Mesenchymal stem cell (in vitro differentiated cells and primary cell): Measurements from ENCODE around the gene APLNR.

Experiments used
- DNase-seq: peaks from one replicate; pipeline ENCODE4 v3.0.0-alpha.2; 2013
- H2AFZ ChIP-seq: one replicate; pipeline ENCODE4 v1.6.1; 2013; ENCODE audit warnings: low read depth, mild to moderate bottlenecking, control low read depth, inconsistent platforms, low read length, moderate library complexity
- H2AK5ac ChIP-seq: 2 replicates; pipeline ENCODE4 v1.6.1; 2013; ENCODE audit warnings: low read length, moderate library complexity, mild to moderate bottlenecking, inconsistent platforms; ENCODE audit not compliant: severe bottlenecking
- H2BK120ac ChIP-seq: one replicate; pipeline ENCODE4 v1.6.1; 2013; ENCODE audit warnings: low read depth, mild to moderate bottlenecking, inconsistent platforms, low read length, moderate library complexity
- H2BK12ac ChIP-seq, 2 experiments: one replicate each; pipeline ENCODE4 v1.6.1; 2013; ENCODE audit warnings: inconsistent platforms in 2 of 2, low read length in 2 of 2, mild to moderate bottlenecking in 2 of 2, moderate library complexity in 2 of 2, control low read depth in 1 of 2
- H2BK15ac ChIP-seq: one replicate; pipeline ENCODE4 v1.6.1; 2013; ENCODE audit warnings: mild to moderate bottlenecking, low read depth, inconsistent platforms; ENCODE audit not compliant: poor library complexity, severe bottlenecking
- H2BK5ac ChIP-seq: 2 replicates; pipeline ENCODE4 v1.6.1; 2013; ENCODE audit warnings: low read depth, mild to moderate bottlenecking, low read length, control low read depth, inconsistent platforms; ENCODE audit not compliant: poor library complexity, severe bottlenecking
- H3K14ac ChIP-seq, 2 experiments: one replicate each; pipeline ENCODE4 v1.6.1; 2013; ENCODE audit warnings: inconsistent platforms in 2 of 2, low read length in 2 of 2, control low read depth in 1 of 2, mild to moderate bottlenecking in 1 of 2, moderate library complexity in 1 of 2
- H3K18ac ChIP-seq, 2 experiments: one replicate each; pipeline ENCODE4 v1.6.1; 2013; ENCODE audit warnings: inconsistent platforms in 2 of 2, low read length in 2 of 2, control low read depth in 1 of 2, low read depth in 1 of 2, mild to moderate bottlenecking in 1 of 2
- H3K23ac ChIP-seq, 2 experiments: one replicate each; pipeline ENCODE4 v1.6.1; 2013; ENCODE audit warnings: inconsistent platforms in 2 of 2, low read length in 2 of 2, mild to moderate bottlenecking in 2 of 2, moderate library complexity in 2 of 2, control low read depth in 1 of 2
- H3K27ac ChIP-seq: 2 replicates; pipeline ENCODE4 v1.5.1; 2013; ENCODE audit warnings: mild to moderate bottlenecking, moderate library complexity, low read length, control low read depth, inconsistent platforms; ENCODE audit not compliant: poor library complexity, severe bottlenecking
- H3K27me3 ChIP-seq, 2 experiments: 2 replicates each; pipeline versions ENCODE4 v1.6.1 to v1.7.0; 2013; ENCODE audit warnings: low read length in 2 of 2, mild to moderate bottlenecking in 2 of 2, moderate library complexity in 2 of 2, control low read depth in 1 of 2, inconsistent platforms in 1 of 2; ENCODE audit not compliant: control insufficient read depth in 1 of 2, insufficient read depth in 1 of 2
- H3K36me3 ChIP-seq, 2 experiments: 2 replicates each; pipeline versions ENCODE4 v1.6.1 to v1.7.0; 2013; ENCODE audit warnings: low read length in 2 of 2, control low read depth in 1 of 2, inconsistent platforms in 1 of 2, low read depth in 1 of 2, mild to moderate bottlenecking in 1 of 2; ENCODE audit not compliant: insufficient read depth in 2 of 2, control insufficient read depth in 1 of 2
- H3K4ac ChIP-seq, 2 experiments: one replicate each; pipeline ENCODE4 v1.6.1; 2013; ENCODE audit warnings: inconsistent platforms in 2 of 2, low read length in 2 of 2, mild to moderate bottlenecking in 2 of 2, moderate library complexity in 2 of 2, control low read depth in 1 of 2, low read depth in 1 of 2
- H3K4me1 ChIP-seq: 2 replicates; pipeline ENCODE4 v1.6.1; 2013; ENCODE audit warnings: low read depth, low read length, control low read depth; ENCODE audit not compliant: control insufficient read depth, insufficient read depth
- H3K4me2 ChIP-seq: 2 replicates; pipeline ENCODE4 v1.6.1; 2013; ENCODE audit warnings: low read length, mild to moderate bottlenecking, inconsistent platforms; ENCODE audit not compliant: poor library complexity, severe bottlenecking
- H3K4me3 ChIP-seq, 2 experiments: 2 replicates each; pipeline versions ENCODE4 v1.5.1 to v1.7.0; 2013; ENCODE audit warnings: low read length in 2 of 2, mild to moderate bottlenecking in 2 of 2, control low read depth in 1 of 2, low read depth in 1 of 2; ENCODE audit not compliant: insufficient read depth in 1 of 2
- H3K79me1 ChIP-seq: replicated peaks from 2 replicates; pipeline ENCODE4 v1.6.1; 2013; ENCODE audit warnings: mild to moderate bottlenecking, control low read depth, low read length, inconsistent platforms; ENCODE audit not compliant: poor library complexity, severe bottlenecking
- H3K9ac ChIP-seq: 2 replicates; pipeline ENCODE4 v1.7.0; 2013; ENCODE audit warnings: mild to moderate bottlenecking, low read length, moderate library complexity
- H3K9me3 ChIP-seq: 2 replicates; pipeline ENCODE4 v1.7.0; 2013; ENCODE audit warnings: mild to moderate bottlenecking, low read length; ENCODE audit not compliant: control insufficient read depth
- H4K8ac ChIP-seq: one replicate; pipeline ENCODE4 v1.6.1; 2013; ENCODE audit warnings: inconsistent platforms, mild to moderate bottlenecking, low read length, moderate library complexity
- H4K91ac ChIP-seq: one replicate; pipeline ENCODE4 v1.6.1; 2013; ENCODE audit warnings: mild to moderate bottlenecking, low read length, inconsistent platforms
- WGBS: methylation state at CpG from one replicate; pipeline ENCODE4 v1.1.7; 2013; ENCODE audit warnings: mixed read lengths; 5-methylcytosine and 5-hydroxymethylcytosine counted together

Gene APLNR

DNA sequence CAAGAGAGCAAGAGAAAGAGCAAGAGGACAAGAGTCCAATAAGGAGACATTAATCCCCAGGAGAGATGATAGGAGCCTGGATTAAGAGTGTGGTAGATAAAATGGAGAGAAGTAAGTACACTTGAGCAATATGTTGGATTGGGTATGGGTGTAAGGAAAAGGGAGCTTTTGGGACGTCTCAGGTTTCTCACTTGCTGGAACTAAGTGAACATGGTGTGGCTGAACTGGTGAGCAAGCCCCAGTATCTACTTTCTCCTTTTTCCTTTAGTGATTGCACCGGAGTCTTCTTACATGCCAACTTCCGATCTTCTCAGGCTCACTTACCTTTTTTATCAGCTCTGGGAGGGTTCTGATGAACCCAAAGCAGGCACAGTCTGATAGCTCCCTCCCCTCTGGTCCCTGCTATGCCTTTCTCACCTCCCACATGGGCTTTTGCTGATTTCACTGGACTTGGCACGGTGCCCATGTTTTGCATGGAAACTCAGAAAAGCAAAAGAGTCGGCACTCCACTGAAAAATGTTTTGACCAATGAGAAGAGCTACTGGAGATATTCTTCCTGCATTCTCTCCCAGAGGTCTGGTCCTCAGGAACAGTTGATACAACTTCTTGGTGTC, 14.5 kb upstream of the APLNR start:
- Histone ChIP-seq H3K14ac (no peak overlapping the region), H4K8ac (no peak overlapping the region), H3K36me3 (no peaks in the 10 kb centered on the region), H3K4me3 (no peak overlapping the region), H3K27ac (no peak overlapping the region), H2BK5ac (no peak overlapping the region), H2BK12ac (no peak overlapping the region), H3K4me1 (no peaks in the 10 kb centered on the region), H4K91ac (no peak overlapping the region), H3K9me3 (no peaks in the 10 kb centered on the region), H3K4me2 (no peak overlapping the region), H2AK5ac (no peak overlapping the region), H3K79me1 (no peaks in the 10 kb centered on the region), H3K4ac (no peak overlapping the region), H3K18ac (no peak overlapping the region), H2BK15ac (no peak overlapping the region), H3K27me3 (peaks cover 0 to 28% of the 10 kb centered on the region in 2 experiments), H3K9ac (no peak overlapping the region), H3K23ac (no peak overlapping the region), H2AFZ (no peak overlapping the region), H2BK120ac (no peak overlapping the region)
- WGBS: 59% methylated on average over 4 of the region's 5 CpGs
- DNase-seq: no peak

- H3K27me3 ChIP-seq: peaks cover 1 to 28% of the 10 kb centered on the region in 2 experiments
- H3K4me3 ChIP-seq: no peak overlapping the region
- H2BK12ac ChIP-seq: no peak overlapping the region
- H3K9ac ChIP-seq: no peak overlapping the region
- H3K14ac ChIP-seq: no peak overlapping the region
- no peak overlapping the region for H2BK5ac ChIP-seq
- DNase-seq: no peak
- H3K4ac ChIP-seq: no peak overlapping the region
- H2BK120ac ChIP-seq: no peak overlapping the region
- no peak overlapping the region for H2BK15ac ChIP-seq
- no peak overlapping the region for H3K18ac ChIP-seq
- no peak overlapping the region for H3K23ac ChIP-seq
- H4K91ac ChIP-seq: no peak overlapping the region
- no peaks in the 10 kb centered on the region for H3K4me1 ChIP-seq
- no peak overlapping the region for H2AK5ac ChIP-seq
- 91% methylated on average over 2 of the region's 2 CpGs for WGBS
- H3K4me2 ChIP-seq: no peak overlapping the region
- H4K8ac ChIP-seq: no peak overlapping the region
- no peak overlapping the region for H2AFZ ChIP-seq
- H3K9me3 ChIP-seq: no peaks in the 10 kb centered on the region
- H3K36me3 ChIP-seq: no peaks in the 10 kb centered on the region
- H3K79me1 ChIP-seq: no peaks in the 10 kb centered on the region
- no peak overlapping the region for H3K27ac ChIP-seq
Observed at GRCh38 chr11:57251037-57251436, 14.0 kb upstream of the APLNR start.

DNA sequence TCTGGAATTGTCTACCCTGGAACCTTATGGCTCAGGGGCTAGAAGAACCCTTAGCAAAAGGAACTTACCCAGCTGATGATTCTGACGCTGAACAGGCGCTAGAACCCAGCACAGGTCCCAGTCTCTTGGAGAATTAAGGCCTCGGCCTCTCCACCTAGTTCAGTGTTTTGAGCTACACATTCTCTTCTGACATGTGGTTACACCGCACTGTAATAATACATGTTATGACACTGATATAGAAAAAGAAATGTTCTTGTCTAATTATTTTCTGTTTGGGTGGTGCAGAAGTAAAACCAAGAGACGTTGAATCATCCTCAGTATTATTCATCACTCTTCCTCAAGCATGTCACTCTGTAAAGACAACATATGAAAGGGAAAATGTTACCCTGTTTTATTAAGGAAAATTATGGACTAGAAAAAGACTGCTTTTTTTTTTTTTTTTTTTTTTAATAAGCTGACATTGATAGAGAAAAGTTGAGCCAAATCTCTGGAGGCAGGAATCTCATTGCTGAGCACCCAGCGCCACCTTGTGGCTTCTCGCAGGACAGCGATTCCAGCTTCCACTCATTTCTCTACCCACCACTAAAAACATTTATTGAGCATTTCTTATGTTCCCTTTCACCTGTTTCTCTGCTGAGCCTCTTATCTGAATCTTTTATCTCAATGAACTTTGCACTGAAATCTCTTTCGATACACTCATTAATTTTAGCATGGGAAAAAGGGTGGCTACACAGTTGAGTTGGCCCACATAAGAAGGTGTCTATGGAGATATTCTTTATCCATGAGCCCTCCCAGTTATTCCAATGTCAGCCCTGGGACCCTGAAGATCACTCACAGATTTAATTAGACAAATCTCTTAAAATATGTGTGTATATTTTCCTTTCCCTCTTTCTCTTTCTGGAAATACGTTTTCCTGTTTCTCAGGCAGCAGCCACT, 12.6 kb upstream of the APLNR start:
- H3K27ac ChIP-seq: no peak overlapping the region
- no peak overlapping the region for H3K4me2 ChIP-seq
- no peak overlapping the region for H3K18ac ChIP-seq
- no peaks in the 10 kb centered on the region for H3K9me3 ChIP-seq
- no peaks in the 10 kb centered on the region for H3K36me3 ChIP-seq
- 34% methylated on average over 8 of the region's 10 CpGs for WGBS
- no peak overlapping the region for H4K8ac ChIP-seq
- no peak overlapping the region for H2BK15ac ChIP-seq
- peak overlapping the region; percentile 41 for H3K9ac ChIP-seq
- H2BK5ac ChIP-seq: no peak overlapping the region
- H3K14ac ChIP-seq: no peak overlapping the region
- no peaks in the 10 kb centered on the region for H3K4me1 ChIP-seq
- DNase-seq: peak; percentile 57
- peaks cover 6 to 28% of the 10 kb centered on the region in 2 experiments for H3K27me3 ChIP-seq
- H2AK5ac ChIP-seq: no peak overlapping the region
- H3K79me1 ChIP-seq: no peaks in the 10 kb centered on the region
- H3K4me3 ChIP-seq: peak overlapping the region in 1 of 2 experiments; percentile 49
- H2AFZ ChIP-seq: no peak overlapping the region
- no peak overlapping the region for H4K91ac ChIP-seq
- no peak overlapping the region for H2BK12ac ChIP-seq
- no peak overlapping the region for H2BK120ac ChIP-seq
- no peak overlapping the region for H3K4ac ChIP-seq
- no peak overlapping the region for H3K23ac ChIP-seq

DNA sequence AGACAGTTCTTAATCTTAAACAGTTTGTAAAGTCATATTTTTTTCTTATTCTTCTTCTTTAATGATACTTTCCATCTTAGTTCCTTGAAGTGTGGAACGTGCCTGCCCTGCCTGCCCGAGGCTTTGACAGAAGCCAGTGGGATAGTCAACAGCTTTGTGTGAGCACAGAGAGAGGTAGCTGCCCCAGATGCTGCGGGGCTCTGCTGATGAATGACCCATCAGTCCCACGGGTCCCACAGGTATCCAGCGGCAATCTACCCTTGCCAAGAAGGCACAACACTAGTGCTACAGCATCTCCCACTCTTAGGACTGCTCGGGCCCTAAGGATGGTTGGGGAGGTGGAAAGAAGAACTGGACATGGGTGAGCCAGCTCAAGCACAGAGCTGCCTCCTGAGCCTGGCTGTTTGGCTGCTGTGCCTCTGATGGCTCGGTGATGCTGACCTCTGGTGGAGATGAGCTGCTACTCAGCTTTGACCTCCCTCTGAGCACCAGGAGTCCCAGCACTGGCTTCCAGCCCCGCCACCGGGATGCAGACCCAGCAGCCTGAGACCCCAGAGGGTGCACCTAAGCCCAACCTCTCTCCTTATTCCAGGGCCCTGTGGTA, 11.8 kb upstream of the APLNR start:
- DNase-seq: peak; percentile 62
- Histone ChIP-seq H3K36me3 (no peaks in the 10 kb centered on the region), H2BK12ac (no peak overlapping the region)

More for the DNA sequence above, 11.8 kb upstream of the APLNR start:
- Histone ChIP-seq H3K4me2 (no peak overlapping the region), H3K9ac (peak overlapping the region; percentile 41), H3K9me3 (no peaks in the 10 kb centered on the region), H2AFZ (no peak overlapping the region), H3K79me1 (no peaks in the 10 kb centered on the region), H3K27me3 (peaks cover 6 to 23% of the 10 kb centered on the region in 2 experiments), H3K4me1 (no peaks in the 10 kb centered on the region), H2BK15ac (no peak overlapping the region), H3K4ac (no peak overlapping the region), H2BK5ac (no peak overlapping the region), H4K8ac (no peak overlapping the region), H3K4me3 (peak overlapping the region in 1 of 2 experiments; percentile 49), H4K91ac (no peak overlapping the region), H2AK5ac (no peak overlapping the region), H2BK120ac (no peak overlapping the region), H3K27ac (no peak overlapping the region), H3K14ac (no peak overlapping the region), H3K18ac (no peak overlapping the region), H3K23ac (no peak overlapping the region)
- WGBS: 38% methylated on average over 6 of the region's 9 CpGs
